ENCODE measurements around the gene ICE1. TPM values are rescaled to one million over a fixed set of nuclear protein-coding genes. Genes with fewer than 3 reads are reported as not detected.

ICE1 gene
- total RNA-seq, 1 experiment from 2014 or later = 38.3 TPM

DNA sequence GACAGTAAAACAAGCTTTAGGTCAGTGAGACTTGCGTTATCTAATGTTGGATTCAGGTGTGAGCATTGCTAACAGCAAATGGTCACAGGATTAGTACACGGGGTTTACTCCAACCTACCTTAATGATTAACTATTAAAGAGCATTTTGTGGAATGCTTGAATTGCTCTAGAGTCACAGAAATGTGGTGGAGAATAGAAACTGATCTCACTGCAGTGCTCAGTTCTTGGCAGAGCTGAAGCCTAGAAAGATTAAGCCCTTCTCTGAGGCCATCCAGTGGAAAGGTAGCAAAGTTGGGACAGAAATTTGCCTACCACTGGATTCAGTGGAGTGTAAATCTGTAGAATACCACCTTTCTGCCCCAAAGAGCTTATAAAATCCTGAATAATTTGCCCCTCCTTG is 60.9 kb downstream of the ICE1 start:
- no peak overlapping the region for H3K27ac ChIP-seq (ENCODE audit: low read length)
- ATAC-seq = no peak
- H3K4me1 ChIP-seq (ENCODE audit: control insufficient read depth, insufficient read depth, low read length) = no peaks in the 10 kb centered on the region
- POLR2A ChIA-PET = no interaction called here
- DNase-seq (ENCODE audit: low read depth, low spot score) = no peak
- intact Hi-C loops (cut with micrococcal nuclease; ENCODE audit: unreplicated experiment) = no loop called here
- no peaks in the 10 kb centered on the region for H3K9me3 ChIP-seq (ENCODE audit: control insufficient read depth, insufficient read depth, low read depth, low read length)
- peaks cover 4% of the 10 kb centered on the region; the same call in 1 of the 2 replicates for H3K36me3 ChIP-seq (ENCODE audit: control insufficient read depth, insufficient read depth, low read length)
- H3K27me3 ChIP-seq (ENCODE audit: control insufficient read depth, insufficient read depth, low read length) = no peaks in the 10 kb centered on the region
- no peak overlapping the region for H3K4me3 ChIP-seq (ENCODE audit: low read depth in 2 of 2, low read length in 2 of 2)
- CTCF ChIA-PET = no interaction called here
- in situ Hi-C loops (cut with HindIII; ENCODE audit: low pct_unique_long_range_greater_than_20kb, low sequenced_read_pairs) = no loop called here
- BruUV-seq (replicated peaks) = no TSS peak
- TF ChIP-seq SIN3A (IDR thresholded peaks at IDR 0.05; ENCODE audit: borderline replicate concordance, insufficient read depth, low read depth, low read length) (no peak), TCF7L2 (IDR thresholded peaks at IDR 0.05; ENCODE audit: low read depth, low read length) (no peak)

DNA sequence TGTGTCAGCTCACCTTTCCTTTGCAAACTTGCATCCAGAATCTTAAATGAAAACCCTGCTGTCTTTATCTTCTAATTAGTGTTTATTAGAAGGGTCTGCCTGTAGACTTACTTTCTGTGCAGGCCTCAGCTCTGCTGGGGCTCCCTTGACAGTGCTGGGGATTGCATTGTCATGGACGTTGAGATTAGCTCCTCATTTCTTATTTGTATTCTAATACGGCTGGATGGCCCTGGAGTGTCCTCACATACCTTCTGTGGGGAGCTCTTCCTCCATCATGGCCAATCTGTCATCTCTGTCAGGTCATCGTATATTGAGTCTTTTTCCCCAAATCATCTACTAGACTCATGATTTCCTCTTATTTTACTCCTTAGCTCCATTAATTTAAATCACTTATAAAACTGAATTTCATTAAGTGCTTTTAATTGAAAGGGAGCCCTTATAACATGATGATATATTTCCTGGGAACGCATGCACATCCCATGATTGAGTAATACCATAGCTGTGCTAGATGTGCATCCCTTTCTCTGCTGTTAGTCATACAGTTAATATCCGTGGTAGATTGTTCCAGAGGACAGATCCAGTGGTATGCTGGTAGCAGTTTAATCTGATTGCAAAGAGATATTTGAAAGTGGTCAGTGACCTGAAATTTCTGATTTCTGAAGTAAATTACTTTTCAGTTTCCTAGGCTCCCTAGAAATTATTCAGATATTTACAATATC is 61.6 kb downstream of the ICE1 start:
- ChIA-PET CTCF (no interaction called here), POLR2A (no interaction called here)
- no peak for TF ChIP-seq POLR2AphosphoS5 (IDR thresholded peaks at IDR 0.05; ENCODE audit: low read depth, low read length)
- TF ChIP-seq, protein P1, sequence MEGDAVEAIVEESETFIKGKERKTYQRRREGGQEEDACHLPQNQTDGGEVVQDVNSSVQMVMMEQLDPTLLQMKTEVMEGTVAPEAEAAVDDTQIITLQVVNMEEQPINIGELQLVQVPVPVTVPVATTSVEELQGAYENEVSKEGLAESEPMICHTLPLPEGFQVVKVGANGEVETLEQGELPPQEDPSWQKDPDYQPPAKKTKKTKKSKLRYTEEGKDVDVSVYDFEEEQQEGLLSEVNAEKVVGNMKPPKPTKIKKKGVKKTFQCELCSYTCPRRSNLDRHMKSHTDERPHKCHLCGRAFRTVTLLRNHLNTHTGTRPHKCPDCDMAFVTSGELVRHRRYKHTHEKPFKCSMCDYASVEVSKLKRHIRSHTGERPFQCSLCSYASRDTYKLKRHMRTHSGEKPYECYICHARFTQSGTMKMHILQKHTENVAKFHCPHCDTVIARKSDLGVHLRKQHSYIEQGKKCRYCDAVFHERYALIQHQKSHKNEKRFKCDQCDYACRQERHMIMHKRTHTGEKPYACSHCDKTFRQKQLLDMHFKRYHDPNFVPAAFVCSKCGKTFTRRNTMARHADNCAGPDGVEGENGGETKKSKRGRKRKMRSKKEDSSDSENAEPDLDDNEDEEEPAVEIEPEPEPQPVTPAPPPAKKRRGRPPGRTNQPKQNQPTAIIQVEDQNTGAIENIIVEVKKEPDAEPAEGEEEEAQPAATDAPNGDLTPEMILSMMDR (IDR thresholded peaks at IDR 0.05) = no peak
- TF ChIP-seq SIN3A (IDR thresholded peaks at IDR 0.05; ENCODE audit: borderline replicate concordance, insufficient read depth, low read depth, low read length) = no peak
- TF ChIP-seq TCF7L2 (IDR thresholded peaks at IDR 0.05; ENCODE audit: low read depth, low read length) = no peak
- TF ChIP-seq, protein P2, sequence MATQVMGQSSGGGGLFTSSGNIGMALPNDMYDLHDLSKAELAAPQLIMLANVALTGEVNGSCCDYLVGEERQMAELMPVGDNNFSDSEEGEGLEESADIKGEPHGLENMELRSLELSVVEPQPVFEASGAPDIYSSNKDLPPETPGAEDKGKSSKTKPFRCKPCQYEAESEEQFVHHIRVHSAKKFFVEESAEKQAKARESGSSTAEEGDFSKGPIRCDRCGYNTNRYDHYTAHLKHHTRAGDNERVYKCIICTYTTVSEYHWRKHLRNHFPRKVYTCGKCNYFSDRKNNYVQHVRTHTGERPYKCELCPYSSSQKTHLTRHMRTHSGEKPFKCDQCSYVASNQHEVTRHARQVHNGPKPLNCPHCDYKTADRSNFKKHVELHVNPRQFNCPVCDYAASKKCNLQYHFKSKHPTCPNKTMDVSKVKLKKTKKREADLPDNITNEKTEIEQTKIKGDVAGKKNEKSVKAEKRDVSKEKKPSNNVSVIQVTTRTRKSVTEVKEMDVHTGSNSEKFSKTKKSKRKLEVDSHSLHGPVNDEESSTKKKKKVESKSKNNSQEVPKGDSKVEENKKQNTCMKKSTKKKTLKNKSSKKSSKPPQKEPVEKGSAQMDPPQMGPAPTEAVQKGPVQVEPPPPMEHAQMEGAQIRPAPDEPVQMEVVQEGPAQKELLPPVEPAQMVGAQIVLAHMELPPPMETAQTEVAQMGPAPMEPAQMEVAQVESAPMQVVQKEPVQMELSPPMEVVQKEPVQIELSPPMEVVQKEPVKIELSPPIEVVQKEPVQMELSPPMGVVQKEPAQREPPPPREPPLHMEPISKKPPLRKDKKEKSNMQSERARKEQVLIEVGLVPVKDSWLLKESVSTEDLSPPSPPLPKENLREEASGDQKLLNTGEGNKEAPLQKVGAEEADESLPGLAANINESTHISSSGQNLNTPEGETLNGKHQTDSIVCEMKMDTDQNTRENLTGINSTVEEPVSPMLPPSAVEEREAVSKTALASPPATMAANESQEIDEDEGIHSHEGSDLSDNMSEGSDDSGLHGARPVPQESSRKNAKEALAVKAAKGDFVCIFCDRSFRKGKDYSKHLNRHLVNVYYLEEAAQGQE (IDR thresholded peaks at IDR 0.05; ENCODE audit: insufficient read depth in 1 of 2, low read depth in 2 of 2, low read length in 1 of 2) = no peak
- BruUV-seq (replicated peaks) = no TSS peak
- in situ Hi-C loops (cut with HindIII; ENCODE audit: low pct_unique_long_range_greater_than_20kb, low sequenced_read_pairs) (no loop called here), intact Hi-C loops (cut with micrococcal nuclease; ENCODE audit: unreplicated experiment) (no loop called here)
- Histone ChIP-seq H3K27me3 (ENCODE audit: control insufficient read depth, insufficient read depth, low read length) (no peaks in the 10 kb centered on the region), H3K36me3 (ENCODE audit: control insufficient read depth, insufficient read depth, low read length) (peaks cover 4% of the 10 kb centered on the region; the same call in 1 of the 2 replicates), H3K4me3 (ENCODE audit: low read depth in 2 of 2, low read length in 2 of 2) (no peak overlapping the region), H3K4me1 (ENCODE audit: control insufficient read depth, insufficient read depth, low read length) (no peaks in the 10 kb centered on the region), H3K27ac (ENCODE audit: low read length) (no peak overlapping the region), H3K9me3 (ENCODE audit: control insufficient read depth, insufficient read depth, low read depth, low read length) (no peaks in the 10 kb centered on the region)
- DNase-seq (ENCODE audit: low read depth, low spot score) = no peak
- no peak for ATAC-seq

DNA sequence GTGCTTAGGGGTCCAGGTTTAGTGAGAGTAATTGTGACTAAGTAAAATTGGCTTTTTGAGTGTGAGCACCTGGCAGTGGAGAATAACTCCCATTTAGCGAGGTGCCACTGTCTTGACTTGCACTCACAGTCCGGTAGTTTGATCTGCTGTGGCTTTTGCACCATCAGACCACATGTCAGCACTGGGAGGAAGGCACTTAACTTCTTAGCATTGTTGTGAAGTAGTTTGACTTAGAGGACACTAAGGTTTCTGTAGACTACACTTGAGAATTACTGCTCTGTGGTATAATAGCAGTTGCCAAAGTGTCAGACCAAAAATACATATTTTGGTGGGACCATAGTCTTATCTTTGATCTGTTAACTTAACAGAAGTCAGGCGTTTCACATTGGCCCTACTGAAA is 63.6 kb downstream of the ICE1 start:
- ChIA-PET CTCF (no interaction called here), POLR2A (no interaction called here)
- Histone ChIP-seq H3K4me3 (ENCODE audit: low read depth in 2 of 2, low read length in 2 of 2) (no peak overlapping the region), H3K27me3 (ENCODE audit: control insufficient read depth, insufficient read depth, low read length) (no peaks in the 10 kb centered on the region), H3K27ac (ENCODE audit: low read length) (no peak overlapping the region), H3K36me3 (ENCODE audit: control insufficient read depth, insufficient read depth, low read length) (peaks cover 7% of the 10 kb centered on the region; the same call in 1 of the 2 replicates), H3K4me1 (ENCODE audit: control insufficient read depth, insufficient read depth, low read length) (no peaks in the 10 kb centered on the region), H3K9me3 (ENCODE audit: control insufficient read depth, insufficient read depth, low read depth, low read length) (no peaks in the 10 kb centered on the region)
- BruUV-seq (replicated peaks) = no TSS peak
- TF ChIP-seq POLR2AphosphoS5 (IDR thresholded peaks at IDR 0.05; ENCODE audit: low read depth, low read length) = no peak
- TF ChIP-seq, protein P1 (IDR thresholded peaks at IDR 0.05) = no peak
- TF ChIP-seq, protein P2 (IDR thresholded peaks at IDR 0.05; ENCODE audit: insufficient read depth in 1 of 2, low read depth in 2 of 2, low read length in 1 of 2) = no peak
- TF ChIP-seq SIN3A (IDR thresholded peaks at IDR 0.05; ENCODE audit: borderline replicate concordance, insufficient read depth, low read depth, low read length) = no peak
- no peak for TF ChIP-seq TCF7L2 (IDR thresholded peaks at IDR 0.05; ENCODE audit: low read depth, low read length)
- in situ Hi-C loops (cut with HindIII; ENCODE audit: low pct_unique_long_range_greater_than_20kb, low sequenced_read_pairs) = no loop called here
- DNase-seq (ENCODE audit: low read depth, low spot score) (no peak), ATAC-seq (no peak)
- intact Hi-C loops (cut with micrococcal nuclease; ENCODE audit: unreplicated experiment) = no loop called here
